GM19193 (cell line): Measurements from ENCODE around the gene GABARAP.

Source experiments
- POLR2A ChIP-seq: IDR thresholded peaks from 4 replicates; pipeline ENCODE4 v1.6.1; 2011; ENCODE audit not compliant: insufficient read depth, insufficient read length; ENCODE audit errors: extremely low read depth

The GABARAP gene

DNA sequence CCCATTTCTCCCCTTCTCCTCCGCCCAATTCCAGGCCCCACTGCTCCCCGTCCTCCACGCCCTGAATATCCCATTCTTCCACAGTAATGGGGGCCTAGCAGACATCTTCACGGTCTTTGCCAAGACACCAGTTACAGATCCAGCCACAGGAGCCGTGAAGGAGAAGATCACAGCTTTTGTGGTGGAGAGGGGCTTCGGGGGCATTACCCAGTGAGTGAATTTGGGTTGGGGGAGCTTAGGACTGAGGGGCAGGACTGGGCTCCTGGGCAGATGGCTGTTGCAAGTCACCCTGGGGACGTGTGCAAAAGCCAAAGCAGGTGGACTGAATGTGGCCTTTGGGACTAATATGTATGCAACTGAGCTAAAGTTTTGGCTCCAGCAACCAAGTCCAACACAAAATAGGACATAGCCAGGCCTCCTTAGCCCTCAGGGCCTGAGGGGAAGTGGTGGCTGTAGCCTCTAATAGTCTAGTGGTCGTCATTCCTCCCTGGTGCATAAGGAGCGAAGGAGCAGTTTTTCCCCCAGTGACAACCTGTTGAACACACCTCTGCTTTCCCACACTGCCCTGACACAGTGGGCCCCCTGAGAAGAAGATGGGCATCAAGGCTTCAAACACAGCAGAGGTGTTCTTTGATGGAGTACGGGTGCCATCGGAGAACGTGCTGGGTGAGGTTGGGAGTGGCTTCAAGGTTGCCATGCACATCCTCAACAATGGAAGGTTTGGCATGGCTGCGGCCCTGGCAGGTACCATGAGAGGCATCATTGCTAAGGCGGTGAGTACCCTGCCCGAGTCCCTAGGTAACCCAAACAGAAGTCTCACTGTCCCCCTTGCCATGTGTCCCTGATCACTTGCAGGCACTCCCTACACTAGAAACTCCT, 19.9 kb downstream of the GABARAP start:
- TF ChIP-seq POLR2A = peak; percentile 18

DNA sequence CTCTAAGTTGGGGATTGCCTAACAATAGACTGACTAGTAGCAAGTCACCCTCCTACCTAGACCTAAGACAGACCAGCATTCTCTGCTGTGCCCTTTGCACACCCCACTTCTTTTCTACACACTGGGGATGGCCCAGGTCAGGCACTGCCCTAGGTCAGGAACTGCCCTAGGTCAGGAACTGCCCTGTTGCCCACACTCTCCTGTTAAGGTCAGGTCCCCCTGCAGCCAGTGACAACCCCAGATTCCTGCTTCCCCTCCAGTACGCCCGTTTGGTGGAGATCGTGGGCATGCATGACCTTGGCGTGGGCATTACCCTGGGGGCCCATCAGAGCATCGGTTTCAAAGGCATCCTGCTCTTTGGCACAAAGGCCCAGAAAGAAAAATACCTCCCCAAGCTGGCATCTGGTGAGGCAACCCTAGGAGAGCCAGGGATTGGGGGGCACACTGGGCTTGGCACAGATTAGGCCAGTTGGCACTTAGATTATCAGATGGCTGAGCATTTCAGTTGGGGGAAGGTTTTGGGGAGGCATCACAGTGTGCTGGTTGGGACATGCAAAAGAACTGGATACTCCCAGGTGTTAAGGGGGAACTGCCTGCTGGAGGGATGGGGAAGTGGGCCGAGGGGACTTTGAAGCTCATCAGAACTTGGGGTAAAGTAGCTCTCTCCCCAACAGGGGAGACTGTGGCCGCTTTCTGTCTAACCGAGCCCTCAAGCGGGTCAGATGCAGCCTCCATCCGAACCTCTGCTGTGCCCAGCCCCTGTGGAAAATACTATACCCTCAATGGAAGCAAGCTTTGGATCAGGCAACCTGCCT, 20.8 kb downstream of the GABARAP start:
- TF ChIP-seq POLR2A = no peak

DNA sequence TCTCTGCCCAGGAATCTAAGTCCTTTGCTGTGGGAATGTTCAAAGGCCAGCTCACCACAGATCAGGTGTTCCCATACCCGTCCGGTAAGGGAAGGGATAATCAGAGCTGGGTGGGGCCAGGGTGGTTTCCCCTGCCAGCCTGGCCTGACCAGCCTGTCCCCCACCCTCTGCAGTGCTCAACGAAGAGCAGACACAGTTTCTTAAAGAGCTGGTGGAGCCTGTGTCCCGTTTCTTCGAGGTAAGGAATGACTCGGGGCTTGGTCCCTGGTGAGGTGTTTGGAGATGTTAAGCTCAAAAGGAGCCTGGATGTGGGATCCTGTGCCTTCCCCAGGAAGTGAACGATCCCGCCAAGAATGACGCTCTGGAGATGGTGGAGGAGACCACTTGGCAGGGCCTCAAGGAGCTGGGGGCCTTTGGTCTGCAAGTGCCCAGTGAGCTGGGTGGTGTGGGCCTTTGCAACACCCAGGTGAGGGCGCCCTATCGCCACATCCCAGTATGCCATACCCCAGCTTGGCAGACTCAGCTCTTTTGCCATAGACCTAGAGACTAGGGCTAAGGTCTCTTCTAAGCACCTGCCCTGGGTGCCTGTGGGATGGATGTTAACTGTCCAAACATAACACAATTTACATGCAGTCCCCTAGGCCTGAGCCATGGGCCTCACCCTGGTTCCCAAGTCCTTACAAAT, 21.5 kb downstream of the GABARAP start:
- no peak for TF ChIP-seq POLR2A

DNA sequence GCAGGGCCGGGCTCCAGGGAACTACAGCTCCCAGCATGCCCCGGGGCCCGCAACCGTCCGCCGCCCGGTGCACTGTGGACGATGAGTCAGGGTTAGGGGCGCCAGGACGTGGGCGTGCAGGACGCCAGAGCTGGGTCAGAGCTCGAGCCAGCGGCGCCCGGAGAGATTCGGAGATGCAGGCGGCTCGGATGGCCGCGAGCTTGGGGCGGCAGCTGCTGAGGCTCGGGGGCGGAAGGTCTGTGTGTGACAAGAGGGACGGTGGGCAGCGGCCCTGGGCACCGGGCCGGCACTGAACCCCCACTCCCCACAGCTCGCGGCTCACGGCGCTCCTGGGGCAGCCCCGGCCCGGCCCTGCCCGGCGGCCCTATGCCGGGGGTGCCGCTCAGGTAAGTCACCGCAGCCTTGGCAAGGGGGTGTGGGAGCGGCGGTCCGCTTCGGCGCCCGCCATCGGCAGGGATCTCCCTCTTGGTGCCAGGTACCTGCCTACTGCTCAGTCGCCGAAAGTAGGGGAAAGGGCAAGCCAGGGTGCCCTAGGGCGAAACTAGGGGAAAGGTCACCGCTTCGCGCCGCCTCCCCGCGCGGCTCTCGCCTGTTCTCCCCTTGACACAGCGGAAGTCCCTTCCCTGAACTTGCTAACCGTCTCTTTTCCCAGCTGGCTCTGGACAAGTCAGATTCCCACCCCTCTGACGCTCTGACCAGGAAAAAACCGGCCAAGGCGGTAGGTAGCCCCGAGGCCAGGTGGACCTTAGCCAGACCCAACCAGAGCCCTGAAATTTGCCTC, 22.2 kb downstream of the GABARAP start, which contains the start of the genes ACADVL and DLG4:
Gene ACADVL (plus strand): TSS at position 127 of the 781 bp plus-strand sequence. CDS start 47 bp downstream, at position 174.
Gene DLG4 (minus strand): TSS at position 25 of the 781 bp plus-strand sequence.
- peak; percentile 62 for TF ChIP-seq POLR2A

DNA sequence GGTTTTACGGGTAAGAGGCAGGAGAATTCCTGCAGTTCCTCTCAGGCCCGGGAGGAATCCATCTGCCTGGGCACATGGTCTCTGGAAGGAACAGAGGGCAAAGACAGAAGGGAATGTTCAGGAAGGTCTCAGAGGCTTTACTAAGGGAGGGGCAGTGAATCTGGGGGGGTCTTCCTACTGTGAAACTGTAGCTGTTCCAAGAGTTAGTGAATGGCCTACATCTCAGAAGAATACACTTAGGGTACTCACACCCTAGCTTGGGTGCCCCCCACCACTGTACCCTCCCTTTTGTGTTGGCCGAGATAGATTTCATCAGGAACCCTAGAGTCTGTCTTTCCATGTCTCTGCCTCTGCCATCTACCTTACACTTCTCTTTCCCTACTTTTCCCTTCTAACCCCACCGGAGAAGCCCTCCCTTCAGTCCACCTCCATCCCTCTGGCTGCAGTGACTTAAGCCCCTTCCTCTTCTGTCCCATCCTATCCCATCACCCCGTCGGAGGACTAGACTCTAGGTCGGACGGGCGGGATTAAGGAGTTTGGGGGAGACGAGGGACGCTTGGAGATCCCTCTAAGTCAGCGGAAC, 22.9 kb downstream of the GABARAP start:
- no peak for TF ChIP-seq POLR2A

DNA sequence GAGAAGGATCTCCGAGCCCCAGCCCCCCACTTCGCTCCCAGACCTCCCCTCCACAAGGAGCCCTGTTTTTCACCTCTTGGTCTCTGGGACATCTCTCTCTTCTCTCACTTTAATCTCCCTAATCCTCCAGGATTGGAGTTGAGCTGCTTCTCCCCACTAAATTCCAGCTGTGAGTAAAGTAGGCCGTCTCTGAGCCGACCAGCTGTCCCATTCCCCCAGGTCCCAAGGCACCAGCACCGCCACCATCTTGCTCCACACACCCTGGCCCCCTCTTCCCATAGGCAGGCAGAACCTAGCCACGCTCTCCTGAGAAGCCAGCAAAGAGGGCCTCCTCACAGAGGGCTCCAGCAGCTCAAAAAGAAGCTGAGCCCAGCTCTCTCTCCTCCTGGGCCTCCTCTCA, 23.5 kb downstream of the GABARAP start:
- TF ChIP-seq POLR2A = no peak

DNA sequence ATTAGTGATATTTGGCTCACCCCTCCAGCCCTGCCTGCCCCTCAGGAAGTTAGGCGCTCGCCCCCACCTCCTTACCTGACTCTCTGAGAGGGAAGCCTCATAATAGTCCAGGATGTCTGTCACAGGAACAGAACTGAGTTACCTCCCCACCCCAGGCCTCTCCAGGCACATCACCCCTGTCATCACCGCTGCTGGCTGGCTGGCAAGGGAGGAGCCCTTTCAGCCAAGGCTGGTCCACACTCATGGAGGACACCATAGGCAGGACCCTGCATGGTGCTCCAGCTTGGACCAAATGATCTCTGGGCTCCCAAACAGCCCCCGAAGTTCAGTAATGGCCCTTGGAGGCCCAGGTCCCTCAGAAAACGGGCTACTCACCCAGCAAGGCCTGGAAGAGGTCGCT, 24.1 kb downstream of the GABARAP start:
- no peak for TF ChIP-seq POLR2A

DNA sequence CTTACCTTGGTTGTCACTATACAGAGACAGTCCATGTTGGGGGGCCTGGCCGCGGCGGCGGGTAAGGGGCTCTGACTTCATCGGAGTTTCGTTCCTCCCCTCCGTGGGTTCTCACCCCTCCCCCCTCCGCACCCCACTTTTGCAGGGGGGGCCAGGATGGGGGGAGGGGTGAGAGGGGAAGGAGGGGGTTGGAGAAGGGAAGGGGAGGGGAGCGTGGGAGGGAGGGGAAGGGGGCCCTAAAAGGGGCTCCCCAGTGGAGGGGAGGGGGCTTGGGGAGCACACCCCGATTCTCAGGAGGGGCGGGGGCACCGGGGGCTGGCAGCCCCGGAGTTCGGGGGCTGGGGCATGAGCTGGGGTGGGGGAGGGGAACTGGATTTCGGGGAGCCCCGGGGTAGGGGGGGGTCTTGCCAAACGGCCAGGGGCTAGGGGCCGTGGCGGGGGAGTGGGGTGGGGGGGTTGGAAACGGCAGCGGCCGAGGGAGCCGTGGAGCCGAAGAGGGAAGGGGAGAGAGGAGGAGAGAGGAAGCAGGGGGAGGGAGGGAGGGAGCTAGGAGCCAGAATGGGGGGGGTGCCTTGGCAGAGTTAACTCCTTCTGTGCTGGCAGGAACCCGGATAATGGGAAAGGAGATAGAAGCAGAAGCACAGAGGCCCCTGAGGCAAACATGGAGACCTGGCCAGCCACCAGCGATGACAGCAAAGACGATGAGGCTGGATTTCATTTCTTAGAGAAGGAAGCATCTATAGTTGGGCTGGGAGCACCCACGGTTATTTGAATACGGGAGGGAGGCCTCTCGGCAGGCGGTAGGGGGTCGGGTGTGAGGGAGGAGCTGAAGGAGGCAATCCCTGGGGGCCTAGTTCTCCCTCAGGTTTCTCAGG, 24.9 kb downstream of the GABARAP start:
- no peak for TF ChIP-seq POLR2A

DNA sequence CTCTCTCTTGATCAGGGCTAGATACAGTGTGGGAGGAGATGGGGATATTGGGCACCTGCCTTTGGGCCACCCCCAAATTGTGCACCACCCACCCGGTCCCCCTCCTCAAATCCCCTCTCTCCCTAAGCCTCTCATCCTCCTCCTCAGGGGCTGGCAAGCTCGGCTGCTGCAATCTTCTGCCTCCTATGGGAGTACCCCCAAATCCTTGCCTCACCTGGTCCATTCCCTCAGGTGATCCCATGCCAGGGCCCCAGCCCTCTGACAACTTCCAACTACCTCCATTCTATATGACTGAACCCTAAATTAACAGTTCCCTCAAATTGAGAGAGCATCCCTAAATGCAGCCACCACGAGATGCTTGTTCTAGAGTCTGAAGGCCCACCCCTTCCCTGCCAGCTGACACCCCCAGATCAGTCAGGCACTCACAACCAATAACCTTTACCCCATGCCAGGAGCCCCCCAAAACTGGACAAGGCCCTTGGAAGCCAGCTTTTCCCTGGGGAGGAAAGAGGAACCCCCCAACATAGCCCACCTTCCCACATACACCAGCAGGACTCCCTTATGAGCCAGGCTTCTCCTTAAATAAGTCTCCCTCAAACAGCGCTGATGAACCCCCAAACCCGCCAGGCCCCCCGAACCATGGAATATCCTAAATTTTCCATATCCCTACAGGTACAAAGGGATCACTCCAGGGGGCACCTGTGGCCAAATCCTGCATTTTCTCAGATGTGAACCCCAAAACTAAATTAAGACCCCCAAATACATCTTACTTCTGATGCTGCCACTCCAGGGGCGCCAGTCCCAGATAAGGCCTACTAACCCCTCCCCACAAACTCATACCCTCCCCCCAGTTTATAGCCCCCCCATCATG, 25.8 kb downstream of the GABARAP start:
- TF ChIP-seq POLR2A = no peak

DNA sequence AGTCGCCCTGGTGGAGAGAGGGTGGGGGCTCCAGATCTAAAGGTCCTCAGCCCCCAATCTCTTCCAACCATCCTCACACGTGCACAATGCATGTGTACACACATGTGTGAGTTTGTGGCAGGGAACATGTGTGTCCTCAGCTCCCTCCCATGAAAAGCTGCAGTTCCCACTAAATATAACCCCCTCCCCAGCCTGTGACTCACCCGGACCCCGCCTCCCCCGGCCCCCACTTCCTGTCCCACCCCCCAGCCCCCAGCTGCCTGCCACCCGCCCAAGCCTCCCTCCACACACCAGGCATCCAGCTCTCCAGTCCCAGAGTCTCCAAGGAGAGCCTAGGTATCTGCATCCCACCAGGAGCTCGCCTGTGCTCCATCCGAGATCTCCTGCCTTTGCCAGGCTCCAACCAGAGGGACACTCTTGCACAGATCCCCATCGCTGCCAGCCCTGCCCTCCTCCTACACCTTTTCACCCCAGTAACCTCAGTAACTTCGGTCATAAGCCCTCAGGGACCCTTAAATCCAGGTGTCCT, 26.5 kb downstream of the GABARAP start:
- no peak for TF ChIP-seq POLR2A

DNA sequence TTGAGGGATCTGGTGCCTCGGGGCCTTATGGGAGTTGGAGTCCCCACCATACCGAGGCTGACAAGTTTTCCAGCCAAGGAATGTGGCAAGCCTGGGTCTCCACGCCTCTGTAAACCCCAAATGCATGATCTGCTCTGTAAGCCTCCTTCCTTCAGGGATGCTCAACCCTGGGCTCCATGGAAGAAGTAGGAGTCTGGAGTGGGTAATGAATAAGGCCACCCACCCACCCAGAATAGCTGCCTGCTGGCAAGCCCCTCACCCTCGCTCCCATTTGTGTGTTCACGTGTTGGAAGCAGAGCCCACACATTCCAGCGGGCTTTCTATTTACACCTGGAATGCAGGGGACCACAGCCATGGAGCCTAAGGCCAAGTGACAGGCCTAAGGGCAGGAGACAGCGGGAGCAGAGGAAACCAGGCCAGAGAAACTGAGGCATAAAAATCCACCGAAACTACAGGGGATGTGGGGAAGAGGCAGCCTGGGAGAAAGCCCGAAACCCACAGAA, 27.1 kb downstream of the GABARAP start:
- TF ChIP-seq POLR2A = no peak
